NCI-H510A (cell line): ENCODE data around the gene EFNB2.

Experiments
- DNase-seq: peaks from one replicate; lab custom pipeline; 2025; lab: John Stamatoyannopoulos, UW

The EFNB2 gene

GRCh38 chr13:106500445-106500844 is 35.0 kb downstream of the EFNB2 start:
- no peak for DNase-seq

GRCh38 chr13:106499896-106500295 is 35.6 kb downstream of the EFNB2 start:
- no peak for DNase-seq

- DNase-seq = no peak
Observed at GRCh38 chr13:106499113-106499512, 36.3 kb downstream of the EFNB2 start.

GRCh38 chr13:106498571-106498970 is 36.9 kb downstream of the EFNB2 start:
- no peak for DNase-seq

- DNase-seq = no peak
Observed at GRCh38 chr13:106498158-106498557, 37.3 kb downstream of the EFNB2 start.

- no peak for DNase-seq
Observed at GRCh38 chr13:106497079-106497478, 38.4 kb downstream of the EFNB2 start.

- peak; percentile 34 for DNase-seq
Observed at GRCh38 chr13:106496072-106496997, 39.1 kb downstream of the EFNB2 start.

GRCh38 chr13:106494936-106495335 is 40.5 kb downstream of the EFNB2 start:
- no peak for DNase-seq

GRCh38 chr13:106494506-106494905 is 41.0 kb downstream of the EFNB2 start:
- DNase-seq = no peak

GRCh38 chr13:106493533-106494220 is 41.8 kb downstream of the EFNB2 start:
- no peak for DNase-seq

- no peak for DNase-seq
Observed at GRCh38 chr13:106492588-106493475, 42.6 kb downstream of the EFNB2 start.

GRCh38 chr13:106491928-106492587 is 43.4 kb downstream of the EFNB2 start:
- DNase-seq = no peak

- DNase-seq = no peak
Observed at GRCh38 chr13:106491463-106491862, 44.0 kb downstream of the EFNB2 start.

- DNase-seq = no peak
Observed at GRCh38 chr13:106490569-106491321, 44.7 kb downstream of the EFNB2 start.

- no peak for DNase-seq
Observed at GRCh38 chr13:106489849-106490568, 45.5 kb downstream of the EFNB2 start.

GRCh38 chr13:106488686-106489085 is 46.8 kb downstream of the EFNB2 start:
- DNase-seq = no peak

- DNase-seq = no peak
Observed at GRCh38 chr13:106488076-106488475, 47.4 kb downstream of the EFNB2 start.

GRCh38 chr13:106487129-106487528 is 48.3 kb downstream of the EFNB2 start:
- no peak for DNase-seq

- no peak for DNase-seq
Observed at GRCh38 chr13:106486287-106486686, 49.2 kb downstream of the EFNB2 start.

GRCh38 chr13:106484537-106485193 is 50.8 kb downstream of the EFNB2 start:
- no peak for DNase-seq
